ENCODE results near the gene POC1A. TPM values are rescaled to one million over a fixed set of nuclear protein-coding genes. Genes with fewer than 3 reads are reported as not detected.

POC1A gene
- total RNA-seq, 1 experiment from 2014 or later: 25.7 TPM

DNA sequence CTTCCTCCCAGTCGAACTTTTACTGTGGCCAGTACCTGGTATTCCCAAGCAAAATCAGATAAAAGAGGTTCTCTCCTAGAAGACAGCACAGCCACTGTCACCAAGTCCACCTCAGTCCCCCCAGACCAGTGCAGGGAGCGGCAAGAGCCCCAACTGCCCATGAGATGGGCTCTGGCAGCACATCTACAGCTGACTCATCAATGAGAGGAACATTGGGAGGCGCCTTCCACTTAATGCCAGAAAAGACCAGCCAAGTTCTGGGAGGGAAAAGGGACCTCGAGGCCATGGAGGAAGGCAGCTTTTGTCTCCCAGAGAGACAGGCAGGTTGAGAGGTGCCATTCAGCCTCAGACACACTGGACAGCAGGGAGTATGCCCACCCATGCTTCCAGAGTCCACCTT is 28.2 kb downstream of the POC1A start:
- POLR2A ChIA-PET: no interaction called here
- in situ Hi-C loops (cut with HindIII; ENCODE audit: low pct_unique_long_range_greater_than_20kb, low sequenced_read_pairs): no loop called here
- Histone ChIP-seq H3K4me1 (ENCODE audit: control insufficient read depth, insufficient read depth, low read length) (peaks cover 17% of the 10 kb centered on the region), H3K4me3 (ENCODE audit: low read depth in 2 of 2, low read length in 2 of 2) (no peak overlapping the region), H3K27ac (ENCODE audit: low read length) (peak overlapping the region; percentile 48; the same call in 1 of the 2 replicates), H3K36me3 (ENCODE audit: control insufficient read depth, insufficient read depth, low read length) (no peaks in the 10 kb centered on the region), H3K9me3 (ENCODE audit: control insufficient read depth, insufficient read depth, low read depth, low read length) (no peaks in the 10 kb centered on the region), H3K27me3 (ENCODE audit: control insufficient read depth, insufficient read depth, low read length) (no peaks in the 10 kb centered on the region)
- TF ChIP-seq SIN3A (IDR thresholded peaks at IDR 0.05; ENCODE audit: borderline replicate concordance, insufficient read depth, low read depth, low read length): no peak
- TF ChIP-seq POLR2AphosphoS5 (IDR thresholded peaks at IDR 0.05; ENCODE audit: low read depth, low read length): no peak
- TF ChIP-seq, protein P1, sequence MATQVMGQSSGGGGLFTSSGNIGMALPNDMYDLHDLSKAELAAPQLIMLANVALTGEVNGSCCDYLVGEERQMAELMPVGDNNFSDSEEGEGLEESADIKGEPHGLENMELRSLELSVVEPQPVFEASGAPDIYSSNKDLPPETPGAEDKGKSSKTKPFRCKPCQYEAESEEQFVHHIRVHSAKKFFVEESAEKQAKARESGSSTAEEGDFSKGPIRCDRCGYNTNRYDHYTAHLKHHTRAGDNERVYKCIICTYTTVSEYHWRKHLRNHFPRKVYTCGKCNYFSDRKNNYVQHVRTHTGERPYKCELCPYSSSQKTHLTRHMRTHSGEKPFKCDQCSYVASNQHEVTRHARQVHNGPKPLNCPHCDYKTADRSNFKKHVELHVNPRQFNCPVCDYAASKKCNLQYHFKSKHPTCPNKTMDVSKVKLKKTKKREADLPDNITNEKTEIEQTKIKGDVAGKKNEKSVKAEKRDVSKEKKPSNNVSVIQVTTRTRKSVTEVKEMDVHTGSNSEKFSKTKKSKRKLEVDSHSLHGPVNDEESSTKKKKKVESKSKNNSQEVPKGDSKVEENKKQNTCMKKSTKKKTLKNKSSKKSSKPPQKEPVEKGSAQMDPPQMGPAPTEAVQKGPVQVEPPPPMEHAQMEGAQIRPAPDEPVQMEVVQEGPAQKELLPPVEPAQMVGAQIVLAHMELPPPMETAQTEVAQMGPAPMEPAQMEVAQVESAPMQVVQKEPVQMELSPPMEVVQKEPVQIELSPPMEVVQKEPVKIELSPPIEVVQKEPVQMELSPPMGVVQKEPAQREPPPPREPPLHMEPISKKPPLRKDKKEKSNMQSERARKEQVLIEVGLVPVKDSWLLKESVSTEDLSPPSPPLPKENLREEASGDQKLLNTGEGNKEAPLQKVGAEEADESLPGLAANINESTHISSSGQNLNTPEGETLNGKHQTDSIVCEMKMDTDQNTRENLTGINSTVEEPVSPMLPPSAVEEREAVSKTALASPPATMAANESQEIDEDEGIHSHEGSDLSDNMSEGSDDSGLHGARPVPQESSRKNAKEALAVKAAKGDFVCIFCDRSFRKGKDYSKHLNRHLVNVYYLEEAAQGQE (IDR thresholded peaks at IDR 0.05; ENCODE audit: insufficient read depth in 1 of 2, low read depth in 2 of 2, low read length in 1 of 2): no peak
- TF ChIP-seq TCF7L2 (IDR thresholded peaks at IDR 0.05; ENCODE audit: low read depth, low read length): no peak
- TF ChIP-seq, protein P2, sequence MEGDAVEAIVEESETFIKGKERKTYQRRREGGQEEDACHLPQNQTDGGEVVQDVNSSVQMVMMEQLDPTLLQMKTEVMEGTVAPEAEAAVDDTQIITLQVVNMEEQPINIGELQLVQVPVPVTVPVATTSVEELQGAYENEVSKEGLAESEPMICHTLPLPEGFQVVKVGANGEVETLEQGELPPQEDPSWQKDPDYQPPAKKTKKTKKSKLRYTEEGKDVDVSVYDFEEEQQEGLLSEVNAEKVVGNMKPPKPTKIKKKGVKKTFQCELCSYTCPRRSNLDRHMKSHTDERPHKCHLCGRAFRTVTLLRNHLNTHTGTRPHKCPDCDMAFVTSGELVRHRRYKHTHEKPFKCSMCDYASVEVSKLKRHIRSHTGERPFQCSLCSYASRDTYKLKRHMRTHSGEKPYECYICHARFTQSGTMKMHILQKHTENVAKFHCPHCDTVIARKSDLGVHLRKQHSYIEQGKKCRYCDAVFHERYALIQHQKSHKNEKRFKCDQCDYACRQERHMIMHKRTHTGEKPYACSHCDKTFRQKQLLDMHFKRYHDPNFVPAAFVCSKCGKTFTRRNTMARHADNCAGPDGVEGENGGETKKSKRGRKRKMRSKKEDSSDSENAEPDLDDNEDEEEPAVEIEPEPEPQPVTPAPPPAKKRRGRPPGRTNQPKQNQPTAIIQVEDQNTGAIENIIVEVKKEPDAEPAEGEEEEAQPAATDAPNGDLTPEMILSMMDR (IDR thresholded peaks at IDR 0.05): no peak
- no peak for ATAC-seq
- intact Hi-C loops (cut with micrococcal nuclease; ENCODE audit: unreplicated experiment): loop anchor here (10.0 kb wide), 1 partner anchor 71 kb away; the partner anchor contains the start of gene DUSP7
- BruUV-seq (replicated peaks): no TSS peak
- no peak for DNase-seq (ENCODE audit: low read depth, low spot score)
- CTCF ChIA-PET: no interaction called here

DNA sequence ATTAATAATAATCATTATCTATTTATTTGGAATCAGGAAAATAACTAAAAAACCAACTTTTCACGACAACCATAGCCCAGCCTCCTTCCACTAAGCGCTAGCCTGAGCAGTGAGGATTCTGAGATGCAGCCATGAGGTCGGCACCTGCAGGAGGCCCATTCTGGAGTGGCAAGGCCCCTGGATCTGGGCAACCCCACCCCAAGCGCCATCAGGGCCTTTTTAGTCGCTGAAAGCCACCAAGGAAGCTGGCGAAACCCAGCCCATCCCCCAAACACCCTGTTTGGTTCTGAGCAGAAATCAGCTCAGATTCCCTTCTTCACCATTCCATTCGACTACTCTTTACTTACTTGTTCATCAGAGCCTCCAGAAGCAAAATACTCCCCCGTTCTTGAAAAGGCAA is 29.5 kb downstream of the POC1A start:
- in situ Hi-C loops (cut with HindIII; ENCODE audit: low pct_unique_long_range_greater_than_20kb, low sequenced_read_pairs) (no loop called here), intact Hi-C loops (cut with micrococcal nuclease; ENCODE audit: unreplicated experiment) (loop anchor here (10.0 kb wide), 1 partner anchor 70 kb away; the partner anchor contains the start of gene DUSP7)
- no peak overlapping the region for H3K4me3 ChIP-seq (ENCODE audit: low read depth in 2 of 2, low read length in 2 of 2)
- H3K27me3 ChIP-seq (ENCODE audit: control insufficient read depth, insufficient read depth, low read length): no peaks in the 10 kb centered on the region
- DNase-seq (ENCODE audit: low read depth, low spot score) (no peak), ATAC-seq (no peak)
- BruUV-seq (replicated peaks): no TSS peak
- peaks cover 17% of the 10 kb centered on the region for H3K4me1 ChIP-seq (ENCODE audit: control insufficient read depth, insufficient read depth, low read length)
- no peaks in the 10 kb centered on the region for H3K9me3 ChIP-seq (ENCODE audit: control insufficient read depth, insufficient read depth, low read depth, low read length)
- POLR2A ChIA-PET: no interaction called here
- CTCF ChIA-PET: no interaction called here
- H3K27ac ChIP-seq (ENCODE audit: low read length): no peak overlapping the region
- TF ChIP-seq SIN3A (IDR thresholded peaks at IDR 0.05; ENCODE audit: borderline replicate concordance, insufficient read depth, low read depth, low read length) (no peak), TCF7L2 (IDR thresholded peaks at IDR 0.05; ENCODE audit: low read depth, low read length) (no peak), POLR2AphosphoS5 (IDR thresholded peaks at IDR 0.05; ENCODE audit: low read depth, low read length) (no peak)
- TF ChIP-seq, protein P2 (IDR thresholded peaks at IDR 0.05): no peak
- TF ChIP-seq, protein P1 (IDR thresholded peaks at IDR 0.05; ENCODE audit: insufficient read depth in 1 of 2, low read depth in 2 of 2, low read length in 1 of 2): no peak
- no peaks in the 10 kb centered on the region for H3K36me3 ChIP-seq (ENCODE audit: control insufficient read depth, insufficient read depth, low read length)

Data from Panc1 (cell line).